GM23338 (cell line): ENCODE results near the gene YIPF5. TPM values are rescaled to one million over a fixed set of nuclear protein-coding genes. Genes with fewer than 3 reads are reported as not detected.

Experiments
- ATAC-seq: fragments of 200-7000 bp; cut with Tn5 transposase; 3 replicates; pipeline ENCODE4 v1.9.1; 2020
- DNase-seq: peaks from one replicate; pipeline ENCODE4 v3.0.0-alpha.2; 2015; ENCODE audit warnings: low spot score
- H2AFZ ChIP-seq: fragments of 200-600 bp; sonication (generic); 2 replicates; pipeline ENCODE4 v1.8.0; 2016; ENCODE audit warnings: antibody characterized with exemption, mild to moderate bottlenecking, moderate library complexity
- H3F3A ChIP-seq: fragments of 200-600 bp; sonication (generic); replicated peaks from 2 replicates; pipeline ENCODE4 v1.8.0; 2017; ENCODE audit warnings: antibody characterized with exemption, mixed run types, low read depth
- H3K27ac ChIP-seq: fragments of 200-600 bp; sonication (generic); 2 replicates; pipeline ENCODE4 v1.6.1; 2016; ENCODE audit warnings: low read depth
- H3K27me3 ChIP-seq: fragments of 200-600 bp; sonication (generic); 2 replicates; pipeline ENCODE4 v1.8.0; 2016; ENCODE audit warnings: mild to moderate bottlenecking, mixed run types, moderate library complexity; ENCODE audit not compliant: insufficient read depth
- H3K36me3 ChIP-seq: fragments of 200-600 bp; sonication (generic); 2 replicates; pipeline ENCODE4 v1.8.0; 2016; ENCODE audit warnings: mild to moderate bottlenecking; ENCODE audit not compliant: insufficient read depth
- H3K4me1 ChIP-seq: fragments of 200-600 bp; sonication (generic); 2 replicates; pipeline ENCODE4 v1.8.0; 2016; ENCODE audit warnings: mild to moderate bottlenecking, moderate library complexity; ENCODE audit not compliant: insufficient read depth
- H3K4me2 ChIP-seq: fragments of 200-600 bp; sonication (generic); 2 replicates; pipeline ENCODE4 v1.7.1; 2017; ENCODE audit warnings: mixed run types
- H3K4me3 ChIP-seq: fragments of 200-600 bp; sonication (generic); 2 replicates; pipeline ENCODE4 v1.6.1; 2016; ENCODE audit warnings: mixed run types
- H3K79me2 ChIP-seq: fragments of 200-600 bp; sonication (generic); replicated peaks from 2 replicates; pipeline ENCODE4 v1.8.0; 2017; ENCODE audit warnings: mild to moderate bottlenecking; ENCODE audit not compliant: insufficient read depth
- H3K9me2 ChIP-seq: fragments of 200-600 bp; sonication (generic); 2 replicates; pipeline ENCODE4 v1.8.0; 2017; ENCODE audit not compliant: insufficient read depth
- H4K20me1 ChIP-seq: fragments of 200-600 bp; sonication (generic); replicated peaks from 2 replicates; pipeline ENCODE4 v1.8.0; 2017; ENCODE audit warnings: mild to moderate bottlenecking; ENCODE audit not compliant: insufficient read depth
- H3K27ac Mint-ChIP-seq: 2 replicates; pipeline ENCODE4 v1.8.0; 2020; ENCODE audit warnings: inconsistent platforms, mild to moderate bottlenecking, moderate library complexity, mixed read lengths
- H3K27me3 Mint-ChIP-seq: 3 replicates; pipeline ENCODE4 v1.8.0; 2022; ENCODE audit warnings: low read depth, mild to moderate bottlenecking, moderate library complexity, mixed read lengths, inconsistent platforms; ENCODE audit not compliant: insufficient read depth, poor library complexity
- H3K36me3 Mint-ChIP-seq: 3 replicates; pipeline ENCODE4 v1.8.0; 2021; ENCODE audit warnings: low read depth, mild to moderate bottlenecking, inconsistent platforms, moderate library complexity, mixed read lengths
- H3K4me1 Mint-ChIP-seq: 3 replicates; pipeline ENCODE4 v1.8.0; 2020; ENCODE audit warnings: mild to moderate bottlenecking, inconsistent platforms, mixed read lengths
- H3K4me3 Mint-ChIP-seq: 3 replicates; pipeline ENCODE4 v1.8.0; 2021; ENCODE audit warnings: moderate library complexity, mild to moderate bottlenecking, inconsistent platforms, mixed read lengths
- H3K9me3 Mint-ChIP-seq: 3 replicates; pipeline ENCODE4 v1.8.0; 2020; ENCODE audit warnings: moderate library complexity, mild to moderate bottlenecking, inconsistent platforms, mixed read lengths
- CREB1 ChIP-seq: fragments of 250-450 bp; sonication (Bioruptor Pico); IDR thresholded peaks from 2 replicates; pipeline ENCODE4 v1.5.0; 2020; ENCODE audit warnings: low read depth, mild to moderate bottlenecking, moderate library complexity
- CTCF ChIP-seq, 2 experiments: fragments of 200-600 bp in 1 of 2; sonication (generic) in 1 of 2; conservative IDR thresholded peaks; 2 replicates each; pipeline versions ENCODE4 v1.5.1 to v1.6.1; 2016 to 2017; ENCODE audit warnings: antibody characterized with exemption in 2 of 2, low read depth in 2 of 2, mild to moderate bottlenecking in 2 of 2, moderate library complexity in 1 of 2
- ETS1 ChIP-seq: IDR thresholded peaks from 2 replicates; pipeline ENCODE4 v1.6.1; 2016; ENCODE audit warnings: antibody characterized with exemption
- EZH2 ChIP-seq: fragments of 200-600 bp; sonication (generic); IDR thresholded peaks from one replicate; pipeline ENCODE4 v1.8.0; 2017; ENCODE audit warnings: antibody characterized with exemption, mild to moderate bottlenecking, low read depth; ENCODE audit not compliant: unreplicated experiment
- EZH2phosphoT487 ChIP-seq: fragments of 200-600 bp; sonication (generic); IDR thresholded peaks from one replicate; pipeline ENCODE4 v1.8.1; 2018; ENCODE audit warnings: antibody characterized with exemption; ENCODE audit not compliant: unreplicated experiment
- JUNB ChIP-seq: IDR thresholded peaks from one replicate; pipeline ENCODE4 v1.6.1; 2016; ENCODE audit warnings: antibody characterized with exemption; ENCODE audit not compliant: unreplicated experiment
- NANOG ChIP-seq: IDR thresholded peaks from 2 replicates; pipeline ENCODE4 v1.6.1; 2016; ENCODE audit warnings: antibody characterized with exemption, borderline replicate concordance
- POLR2AphosphoS5 ChIP-seq: IDR thresholded peaks from 2 replicates; pipeline ENCODE4 v1.6.1; 2016; ENCODE audit warnings: antibody characterized with exemption, low read depth
- REST ChIP-seq: IDR thresholded peaks from one replicate; pipeline ENCODE4 v1.6.1; 2018; ENCODE audit warnings: antibody characterized with exemption; ENCODE audit not compliant: unreplicated experiment
- STAT1 ChIP-seq: IDR thresholded peaks from one replicate; pipeline ENCODE4 v1.6.1; 2016; ENCODE audit warnings: antibody characterized with exemption; ENCODE audit not compliant: unreplicated experiment
- ZNF114 ChIP-seq: fragments of 250-450 bp; sonication (Bioruptor Pico); IDR thresholded peaks from 2 replicates; pipeline ENCODE4 v1.5.0; 2020; ENCODE audit warnings: mild to moderate bottlenecking, moderate library complexity
- ZNF331 ChIP-seq: fragments of 250-450 bp; sonication (Bioruptor Pico); IDR thresholded peaks from 2 replicates; pipeline ENCODE4 v1.5.0; 2020; ENCODE audit warnings: low read depth, mild to moderate bottlenecking, moderate library complexity
- ZNF462 ChIP-seq: fragments of 250-450 bp; sonication (Bioruptor Pico); IDR thresholded peaks from 2 replicates; pipeline ENCODE4 v1.5.0; 2020; ENCODE audit warnings: mild to moderate bottlenecking, moderate library complexity
- polyA plus RNA-seq: library from polyadenylated mRNA; unstranded; fragments of >200 nt; fragmentation: Nextera tagmentation; extraction: Ambion mirVana; gene quantifications from 2 replicates; pipeline ENCODE4 v1.2.1, GENCODE V29; 2016
- total RNA-seq: library from RNA; depleted of rRNA; stranded (reverse); fragments of >200 nt; shearing (Covaris generic); gene quantifications from 2 replicates; pipeline ENCODE4 v1.2.3, GENCODE V29; 2014

The YIPF5 gene
- total and polyA plus RNA-seq, 2 experiments from 2014 or later, result 28.1 to 46.5 TPM

- Histone ChIP-seq H2AFZ (no peak overlapping the region), H4K20me1 (no peaks in the 10 kb centered on the region), H3K4me1 (no peaks in the 10 kb centered on the region), H3K27ac (no peak overlapping the region), H3K4me3 (no peak overlapping the region), H3K9me2 (no peaks in the 10 kb centered on the region), H3F3A (no peaks in the 10 kb centered on the region), H3K27me3 (no peaks in the 10 kb centered on the region), H3K36me3 (no peaks in the 10 kb centered on the region), H3K4me2 (no peak overlapping the region), H3K79me2 (no peaks in the 10 kb centered on the region)
- no peak overlapping the region for H3K4me3 Mint-ChIP-seq
- ATAC-seq, result no peak
- TF ChIP-seq CTCF (conservative IDR thresholded peaks at IDR 0.05; ENCODE audit: low read depth in 2 of 2) (no peak), ETS1 (no peak), ZNF462 (no peak), ZNF331 (CRISPR knock-in tag) (no peak), EZH2phosphoT487 (no peak), POLR2AphosphoS5 (no peak), STAT1 (no peak), EZH2 (no peak), JUNB (no peak), NANOG (no peak), CREB1 (CRISPR knock-in tag) (no peak), REST (no peak), ZNF114 (no peak)
- H3K36me3 Mint-ChIP-seq, result no peaks in the 10 kb centered on the region
- no peak overlapping the region for H3K27ac Mint-ChIP-seq
- H3K4me1 Mint-ChIP-seq, result no peaks in the 10 kb centered on the region
- H3K9me3 Mint-ChIP-seq, result no peaks in the 10 kb centered on the region
- peaks cover 2% of the 10 kb centered on the region for H3K27me3 Mint-ChIP-seq
- no peak for DNase-seq
Observed at GRCh38 chr5:144189800-144190429, 19.5 kb upstream of the YIPF5 start.
